SK-N-MC (cell line): ENCODE measurements around the gene TEX55.

ENCODE experiments used
- DNase-seq: peaks from one replicate; pipeline ENCODE4 v3.0.0-alpha.2; 2011; ENCODE audit warnings: low read depth, low spot score
- H3K27ac ChIP-seq: fragments of 200-600 bp; sonication (generic); 2 replicates; pipeline ENCODE4 v1.5.1; 2016; ENCODE audit warnings: mixed run types
- H3K36me3 ChIP-seq: fragments of 200-600 bp; sonication (generic); 2 replicates; pipeline ENCODE4 v1.6.1; 2017; ENCODE audit warnings: antibody characterized with exemption, low read length, mixed read lengths; ENCODE audit not compliant: insufficient read depth
- H3K4me3 ChIP-seq: fragments of 200-600 bp; sonication (generic); 2 replicates; pipeline ENCODE4 v1.5.1; 2016
- H3K9ac ChIP-seq: fragments of 200-600 bp; sonication (generic); 2 replicates; pipeline ENCODE4 v1.8.0; 2017; ENCODE audit warnings: mixed run types, mixed read lengths; ENCODE audit not compliant: insufficient read length
- H3K9me3 ChIP-seq: fragments of 200-600 bp; sonication (generic); 2 replicates; pipeline ENCODE4 v1.6.1; 2017; ENCODE audit warnings: low read depth, mild to moderate bottlenecking, antibody characterized with exemption, low read length, moderate library complexity, mixed read lengths
- EZH2 ChIP-seq: fragments of 200-600 bp; sonication (generic); IDR thresholded peaks from one replicate; pipeline ENCODE4 v1.6.1; 2017; ENCODE audit warnings: antibody characterized with exemption
- FOXP2 ChIP-seq: optimal IDR thresholded peaks from 2 replicates; pipeline ENCODE3; 2011; ENCODE audit warnings: mild to moderate bottlenecking, moderate library complexity; ENCODE audit not compliant: insufficient read depth; ENCODE audit errors: extremely low read length, control extremely low read depth
- POLR2AphosphoS5 ChIP-seq: IDR thresholded peaks from 2 replicates; pipeline ENCODE4 v1.6.1; 2012; ENCODE audit warnings: mild to moderate bottlenecking, low read depth, low read length, borderline replicate concordance

Gene TEX55

GRCh38 chr3:119175872-119176756, 30.1 kb downstream of the TEX55 start:
- H3K27ac ChIP-seq: no peak overlapping the region
- TF ChIP-seq POLR2AphosphoS5 (no peak), EZH2 (no peak), FOXP2 (no peak)

GRCh38 chr3:119176778-119177177, 30.8 kb downstream of the TEX55 start:
- Histone ChIP-seq H3K9me3 (no peaks in the 10 kb centered on the region), H3K4me3 (no peak overlapping the region), H3K27ac (no peak overlapping the region), H3K9ac (no peak overlapping the region), H3K36me3 (no peaks in the 10 kb centered on the region)
- DNase-seq: no peak
- TF ChIP-seq EZH2 (no peak), FOXP2 (no peak), POLR2AphosphoS5 (no peak)

More at GRCh38 chr3:119175872-119176756, 30.1 kb downstream of the TEX55 start:
- H3K36me3 ChIP-seq: no peaks in the 10 kb centered on the region
- H3K9me3 ChIP-seq: no peaks in the 10 kb centered on the region
- no peak overlapping the region for H3K9ac ChIP-seq
- DNase-seq: no peak
- no peak overlapping the region for H3K4me3 ChIP-seq

GRCh38 chr3:119177321-119177720, 31.4 kb downstream of the TEX55 start:
- H3K27ac ChIP-seq: no peak overlapping the region
- no peak for DNase-seq
- TF ChIP-seq FOXP2 (no peak), EZH2 (no peak), POLR2AphosphoS5 (no peak)
- H3K4me3 ChIP-seq: no peak overlapping the region
- no peak overlapping the region for H3K9ac ChIP-seq
- H3K9me3 ChIP-seq: no peaks in the 10 kb centered on the region
- H3K36me3 ChIP-seq: no peaks in the 10 kb centered on the region

- Histone ChIP-seq H3K9me3 (no peaks in the 10 kb centered on the region), H3K27ac (no peak overlapping the region), H3K36me3 (no peaks in the 10 kb centered on the region), H3K9ac (no peak overlapping the region), H3K4me3 (no peak overlapping the region)
- no peak for DNase-seq
- TF ChIP-seq EZH2 (no peak), POLR2AphosphoS5 (no peak), FOXP2 (no peak)
Observed at GRCh38 chr3:119181765-119182164, 35.8 kb downstream of the TEX55 start.

- H3K36me3 ChIP-seq: no peaks in the 10 kb centered on the region
- H3K9me3 ChIP-seq: no peaks in the 10 kb centered on the region
- DNase-seq: no peak
- no peak overlapping the region for H3K4me3 ChIP-seq
- no peak overlapping the region for H3K9ac ChIP-seq
- no peak overlapping the region for H3K27ac ChIP-seq
- TF ChIP-seq EZH2 (no peak), POLR2AphosphoS5 (no peak), FOXP2 (no peak)
Observed at GRCh38 chr3:119184111-119184510, 38.1 kb downstream of the TEX55 start.

GRCh38 chr3:119184796-119185570, 39.0 kb downstream of the TEX55 start:
- no peak overlapping the region for H3K9ac ChIP-seq
- H3K9me3 ChIP-seq: no peaks in the 10 kb centered on the region
- no peaks in the 10 kb centered on the region for H3K36me3 ChIP-seq
- TF ChIP-seq POLR2AphosphoS5 (no peak), EZH2 (no peak), FOXP2 (no peak)
- no peak for DNase-seq
- H3K4me3 ChIP-seq: no peak overlapping the region
- no peak overlapping the region for H3K27ac ChIP-seq

GRCh38 chr3:119187266-119187665, 41.3 kb downstream of the TEX55 start:
- DNase-seq: no peak
- Histone ChIP-seq H3K9me3 (no peaks in the 10 kb centered on the region), H3K9ac (no peak overlapping the region), H3K27ac (no peak overlapping the region), H3K36me3 (no peaks in the 10 kb centered on the region), H3K4me3 (no peak overlapping the region)
- TF ChIP-seq FOXP2 (no peak), EZH2 (no peak), POLR2AphosphoS5 (no peak)

GRCh38 chr3:119191800-119192199, 45.8 kb downstream of the TEX55 start:
- Histone ChIP-seq H3K36me3 (no peaks in the 10 kb centered on the region), H3K9ac (no peak overlapping the region), H3K9me3 (no peaks in the 10 kb centered on the region), H3K27ac (no peak overlapping the region), H3K4me3 (no peak overlapping the region)
- DNase-seq: no peak
- TF ChIP-seq EZH2: no peak
- no peak for TF ChIP-seq POLR2AphosphoS5
- no peak for TF ChIP-seq FOXP2
